Right ventricle myocardium inferior (tissue), 1 donor: ENCODE data around the gene ELMO1. TPM values are rescaled to one million over a fixed set of nuclear protein-coding genes. Genes with fewer than 3 reads are reported as not detected.
A peak's percentile ranks its signal among the peaks of the same experiment; 100 is the strongest.

Experiments used
- ATAC-seq: fragments of 200-7000 bp; cut with Tn5 transposase; one replicate; pipeline ENCODE4 v1.9.1; 2020; ENCODE audit warnings: mild to moderate bottlenecking, moderate library complexity
- DNase-seq: peaks from one replicate; pipeline ENCODE4 v3.0.0; 2021; ENCODE audit errors: missing footprints
- intact Hi-C: fragments of 100-400 bp; cut with DNase I; formaldehyde crosslinking; loops from one replicate; pipeline ENCODE4 v1.11.0; 2022
- total RNA-seq: library from RNA; stranded (reverse); fragmentation: NEBNext Ultra II Directional; extraction: Animal tissue kit (Norgen Biotek cat#: 25700); gene quantifications from one replicate; pipeline ENCODE4 v1.2.1, GENCODE V29; 2021
- donor health status: DM: no; HTN: yes; CAD: no; lungs with severe emphysema.

ELMO1 gene
- total RNA-seq, 1 donor from 2014 or later, result 13.8 TPM

- intact Hi-C loops, result no loop called here
- DNase-seq, result no peak
- ATAC-seq, result no peak
These were observed 355.4 kb downstream of the ELMO1 start for GRCh38 chr7:37093257-37093656.

DNA sequence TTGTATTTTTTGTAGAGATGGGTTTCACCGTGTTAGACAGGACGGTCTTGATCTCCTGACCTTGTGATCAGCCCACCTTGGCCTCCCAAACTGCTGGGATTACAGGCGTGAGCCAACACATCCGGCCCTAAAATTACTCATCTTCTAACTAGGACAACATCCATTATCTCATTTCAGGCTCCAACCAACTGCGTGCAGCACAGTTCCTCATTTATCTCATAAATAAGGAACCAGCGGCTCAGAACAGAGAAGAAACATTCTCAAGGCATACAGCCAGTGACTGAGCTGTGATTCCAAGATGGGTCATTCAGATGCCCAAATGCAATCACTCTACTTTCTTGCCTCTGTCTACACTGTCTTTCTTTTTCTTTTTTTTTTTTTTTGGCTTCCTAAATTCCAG is 356.1 kb downstream of the ELMO1 start:
- DNase-seq (no peak), ATAC-seq (peak; percentile 64)
- intact Hi-C loops, result no loop called here

GRCh38 chr7:37089972-37090371 is 358.7 kb downstream of the ELMO1 start:
- DNase-seq (no peak), ATAC-seq (peak; percentile 57)
- intact Hi-C loops, result no loop called here

DNA sequence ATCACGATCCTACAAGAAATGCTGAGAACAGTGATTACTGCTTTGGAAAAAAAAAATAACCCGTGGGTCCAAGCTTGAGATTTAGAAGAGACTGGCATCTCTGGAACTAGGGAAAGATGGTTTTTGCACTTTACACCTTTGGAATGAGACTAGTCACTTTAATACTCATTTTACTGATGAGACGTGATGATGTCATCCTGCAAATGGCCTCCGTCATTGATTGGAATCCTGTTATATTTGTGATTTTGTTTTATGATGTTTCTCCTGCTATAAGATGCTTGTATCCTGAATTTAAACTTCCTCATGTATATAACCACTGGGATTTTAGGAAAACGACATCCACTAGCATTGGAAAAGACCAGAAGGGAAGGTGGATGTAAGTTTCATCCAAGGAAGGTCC is 363.1 kb downstream of the ELMO1 start:
- ATAC-seq, result no peak
- no peak for DNase-seq
- intact Hi-C loops, result no loop called here

- intact Hi-C loops, result no loop called here
- DNase-seq (no peak), ATAC-seq (no peak)
These were observed 364.4 kb downstream of the ELMO1 start for GRCh38 chr7:37084303-37084702.

GRCh38 chr7:37083311-37084096 is 365.2 kb downstream of the ELMO1 start:
- intact Hi-C loops, result no loop called here
- ATAC-seq, result peak; percentile 88
- DNase-seq, result no peak

DNA sequence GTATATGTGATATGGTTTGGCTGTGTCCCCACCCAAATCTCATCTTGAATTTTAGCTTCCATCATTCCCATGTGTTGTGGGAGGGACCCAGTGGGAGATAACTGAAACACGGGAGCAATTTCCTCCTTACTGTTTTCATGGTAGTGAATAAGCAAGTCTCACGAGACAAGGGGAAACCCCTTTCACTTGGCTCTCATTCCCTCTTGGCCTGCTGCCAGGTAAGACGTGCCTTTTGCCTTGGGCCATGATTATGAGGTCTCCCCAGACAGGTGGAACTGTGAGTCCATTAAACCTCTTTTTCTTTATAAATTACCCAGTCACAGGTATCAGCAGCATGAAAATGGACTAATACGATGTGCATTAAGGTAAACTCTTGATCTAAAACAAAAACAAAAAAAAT is 367.2 kb downstream of the ELMO1 start:
- DNase-seq (no peak), ATAC-seq (no peak)
- intact Hi-C loops, result no loop called here

DNA sequence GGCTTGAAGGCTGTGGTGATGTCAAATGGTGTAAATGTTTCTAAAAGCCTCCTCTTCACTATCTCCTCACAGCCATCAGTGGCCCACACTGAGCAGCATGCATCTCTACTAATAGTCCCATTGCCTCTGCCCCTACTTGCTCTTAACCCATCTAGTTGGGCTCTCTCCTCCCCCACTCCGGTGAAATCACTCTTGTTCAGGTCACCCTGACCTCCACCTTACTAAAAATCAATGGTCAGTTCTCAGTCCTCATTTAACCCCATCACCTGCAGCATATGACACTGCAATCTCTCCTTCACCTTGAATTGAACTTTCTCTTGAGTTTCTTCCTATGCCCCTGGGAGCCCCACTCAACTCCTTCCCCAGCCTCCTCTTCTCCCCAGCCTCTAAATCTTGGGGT is 369.2 kb downstream of the ELMO1 start:
- ATAC-seq (no peak), DNase-seq (no peak)
- intact Hi-C loops, result no loop called here

DNA sequence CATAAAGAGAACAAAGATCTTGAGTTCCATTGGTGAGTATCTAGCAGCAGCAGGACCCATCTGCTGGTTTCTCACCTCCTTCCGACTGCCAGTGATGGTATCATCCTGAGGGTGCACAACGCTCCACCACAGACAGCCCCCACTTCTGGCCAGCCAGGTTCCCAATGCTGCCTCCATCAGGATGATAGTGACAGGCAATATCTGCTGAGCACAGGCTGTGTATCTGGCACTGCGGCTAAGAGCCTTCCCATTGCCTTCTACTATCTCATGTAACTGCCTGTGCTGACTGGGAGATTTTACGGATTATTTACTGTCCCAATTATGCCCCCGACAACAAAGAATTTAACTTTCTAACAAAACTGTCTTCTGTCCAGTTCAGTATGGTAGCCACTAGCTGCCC is 372.0 kb downstream of the ELMO1 start:
- no peak for ATAC-seq
- DNase-seq, result no peak
- intact Hi-C loops, result no loop called here

DNA sequence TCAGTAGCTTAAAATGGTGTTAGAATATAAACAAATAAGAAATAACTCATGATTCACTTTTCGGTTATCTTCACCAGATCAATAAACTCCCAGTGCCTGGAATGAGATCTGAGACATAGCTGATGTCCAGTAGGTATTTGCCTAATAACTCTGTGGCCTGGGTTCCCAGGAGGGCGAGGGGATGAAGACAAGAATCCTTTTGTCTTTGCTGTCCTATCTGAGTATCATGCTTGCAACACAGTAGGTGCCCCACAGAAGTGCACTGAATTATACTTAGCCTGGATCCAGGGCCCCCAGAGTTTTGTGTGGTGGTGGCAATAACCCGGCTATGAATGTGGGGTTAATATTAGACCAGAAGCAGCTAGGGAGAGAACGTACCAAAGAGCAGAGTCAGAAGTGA is 374.3 kb downstream of the ELMO1 start:
- DNase-seq, result no peak
- no peak for ATAC-seq
- intact Hi-C loops, result no loop called here

GRCh38 chr7:37071124-37071523 is 377.5 kb downstream of the ELMO1 start:
- intact Hi-C loops, result no loop called here
- no peak for ATAC-seq

DNA sequence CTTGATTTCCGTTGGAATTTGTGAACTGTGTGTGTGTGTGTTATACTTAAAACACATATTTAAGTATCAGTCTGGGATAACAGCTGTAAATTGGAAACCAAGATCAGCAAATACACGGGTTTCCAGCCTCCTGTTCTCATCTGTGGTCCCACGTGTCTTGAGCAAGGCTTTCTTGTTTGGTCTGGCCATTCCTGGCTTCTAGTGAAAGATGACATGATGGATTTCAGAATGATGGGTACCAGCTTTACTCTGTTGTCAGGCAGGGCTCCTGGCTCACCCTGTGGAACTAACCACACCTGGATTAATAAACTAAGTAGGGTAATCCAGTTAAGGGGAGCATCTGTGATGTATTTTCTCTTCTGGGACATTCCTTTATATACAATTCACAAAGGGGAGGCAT is 378.2 kb downstream of the ELMO1 start:
- ATAC-seq, result no peak
- DNase-seq, result no peak
- intact Hi-C loops, result no loop called here

More at GRCh38 chr7:37071124-37071523, 377.5 kb downstream of the ELMO1 start:
- DNase-seq, result no peak

GRCh38 chr7:37070031-37070430 is 378.6 kb downstream of the ELMO1 start:
- ATAC-seq (no peak), DNase-seq (no peak)
- intact Hi-C loops, result no loop called here

- no peak for DNase-seq
- intact Hi-C loops, result no loop called here
- ATAC-seq, result no peak
These were observed 379.3 kb downstream of the ELMO1 start for GRCh38 chr7:37069336-37069735.

- ATAC-seq, result no peak
- no peak for DNase-seq
- intact Hi-C loops, result no loop called here
These were observed 379.8 kb downstream of the ELMO1 start for GRCh38 chr7:37068902-37069301.

DNA sequence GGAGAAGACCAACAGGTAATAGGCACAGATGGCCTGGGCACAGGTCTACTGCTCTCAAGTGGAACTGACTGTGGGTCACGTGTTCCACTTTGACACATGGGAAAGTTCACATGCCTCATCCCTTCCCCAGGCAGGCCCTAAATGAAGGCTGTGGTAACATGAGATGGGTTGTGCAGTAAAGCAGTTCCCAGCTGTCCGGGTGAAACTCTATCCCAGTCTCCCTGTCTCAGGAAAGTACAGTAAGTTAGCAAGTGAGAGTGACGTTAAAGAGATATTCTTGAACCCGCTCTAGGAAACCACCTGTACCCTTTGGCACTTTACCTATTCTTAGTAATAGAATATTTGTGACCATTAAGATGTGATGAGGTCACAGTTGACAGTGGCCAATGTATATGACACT is 380.6 kb downstream of the ELMO1 start:
- no peak for DNase-seq
- ATAC-seq, result no peak
- intact Hi-C loops, result no loop called here

DNA sequence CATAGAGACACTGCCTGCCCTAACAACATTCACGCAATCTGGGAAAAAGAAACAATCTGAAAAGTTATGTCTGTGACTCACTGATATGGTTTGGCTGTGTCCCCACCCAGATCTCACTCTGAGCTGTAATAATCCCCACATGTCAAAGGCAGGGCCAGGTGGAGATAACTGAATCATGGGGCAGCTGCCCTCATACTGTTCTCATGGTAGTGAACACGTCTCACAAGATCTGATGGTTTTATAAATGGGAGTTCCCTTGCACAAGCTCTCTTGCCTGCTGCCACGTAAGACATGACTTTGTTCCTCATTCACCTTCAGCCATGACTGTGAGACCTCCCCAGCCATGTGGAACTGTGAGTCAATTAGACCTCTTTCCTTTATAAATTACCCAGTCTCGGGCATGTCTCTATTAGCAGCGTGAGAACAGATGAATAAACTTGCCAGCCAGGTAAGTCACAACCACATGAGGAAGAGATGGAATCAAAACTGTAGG is 382.8 kb downstream of the ELMO1 start:
- DNase-seq (no peak), ATAC-seq (no peak)
- intact Hi-C loops, result no loop called here

GRCh38 chr7:37062560-37062859 is 386.2 kb downstream of the ELMO1 start:
- ATAC-seq (no peak), DNase-seq (no peak)
- intact Hi-C loops, result no loop called here

DNA sequence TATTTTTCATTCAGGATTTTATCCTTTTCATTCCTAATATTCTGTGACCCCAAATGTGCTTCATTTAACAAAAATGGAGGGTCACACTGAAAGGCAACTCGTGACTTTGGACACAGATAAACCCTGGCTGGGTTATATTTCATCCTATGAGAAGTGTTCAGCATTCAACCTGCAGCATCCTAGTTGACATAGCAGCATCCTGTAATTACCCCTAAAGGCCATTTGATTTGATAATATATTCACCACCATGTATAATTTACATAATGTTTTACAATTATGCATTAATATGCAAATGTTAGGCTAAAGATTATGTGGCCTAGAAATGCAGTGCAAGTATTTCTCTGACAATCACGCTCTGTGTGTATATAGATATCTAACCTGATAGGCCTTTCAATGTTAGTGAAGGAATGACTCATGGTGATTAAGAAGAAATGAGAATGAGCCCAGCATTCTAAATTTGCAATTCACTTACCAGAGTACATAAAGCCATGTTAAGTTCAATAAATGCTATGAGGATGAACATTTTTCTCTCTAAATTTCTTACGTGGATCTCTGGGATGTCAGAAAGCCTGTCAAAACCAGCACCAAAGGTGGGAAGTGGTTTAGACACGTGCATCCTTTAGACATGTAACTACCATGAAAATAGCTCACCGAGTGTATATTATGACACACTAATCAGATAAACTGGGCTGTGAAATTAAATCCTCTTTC is 386.7 kb downstream of the ELMO1 start:
- no peak for DNase-seq
- intact Hi-C loops, result no loop called here
- ATAC-seq, result no peak

GRCh38 chr7:37056234-37056912 is 392.3 kb downstream of the ELMO1 start:
- ATAC-seq, result no peak

More at GRCh38 chr7:37056234-37056912, 392.3 kb downstream of the ELMO1 start:
- intact Hi-C loops, result no loop called here
- DNase-seq, result no peak
